Daoy (cell line): ENCODE measurements around the gene GRID2. TPM values are rescaled to one million over a fixed set of nuclear protein-coding genes. Genes with fewer than 3 reads are reported as not detected.

ENCODE experiments used
- DNase-seq: peaks from one replicate; pipeline ENCODE4 v3.0.0-alpha.2; 2015; ENCODE audit warnings: low read depth
- total RNA-seq: library from RNA; depleted of rRNA; stranded (reverse); fragments of >200 nt; shearing (Covaris generic); gene quantifications from 2 replicates; pipeline ENCODE4 v1.2.3, GENCODE V29; 2014

GRID2 gene
- total RNA-seq, 1 experiment from 2014 or later = 3.5 TPM

GRCh38 chr4:92679149-92679548 lies 375.4 kb downstream of the GRID2 start:
- DNase-seq = no peak

- DNase-seq = no peak
Measured at GRCh38 chr4:92714640-92715039, 410.9 kb downstream of the GRID2 start.

- no peak for DNase-seq
Measured at GRCh38 chr4:92733231-92733630, 429.5 kb downstream of the GRID2 start.

- no peak for DNase-seq
Measured at GRCh38 chr4:92735025-92735665, 431.4 kb downstream of the GRID2 start.

GRCh38 chr4:92760433-92760832 lies 456.7 kb downstream of the GRID2 start:
- DNase-seq = no peak

GRCh38 chr4:92776080-92776479 lies 472.3 kb downstream of the GRID2 start:
- DNase-seq = no peak

- no peak for DNase-seq
Measured at GRCh38 chr4:92789741-92790140, 486.0 kb downstream of the GRID2 start.

GRCh38 chr4:92791871-92792440 lies 488.2 kb downstream of the GRID2 start:
- DNase-seq = no peak

- no peak for DNase-seq
Measured at GRCh38 chr4:92809381-92809780, 505.6 kb downstream of the GRID2 start.

- no peak for DNase-seq
Measured at GRCh38 chr4:92812652-92813051, 508.9 kb downstream of the GRID2 start.

- no peak for DNase-seq
Measured at GRCh38 chr4:92814677-92815076, 510.9 kb downstream of the GRID2 start.

- no peak for DNase-seq
Measured at GRCh38 chr4:92825256-92825655, 521.5 kb downstream of the GRID2 start.

- DNase-seq = no peak
Measured at GRCh38 chr4:92825791-92826190, 522.0 kb downstream of the GRID2 start.

GRCh38 chr4:92830771-92831170 lies 527.0 kb downstream of the GRID2 start:
- no peak for DNase-seq

GRCh38 chr4:92840880-92841279 lies 537.1 kb downstream of the GRID2 start:
- no peak for DNase-seq

GRCh38 chr4:92843784-92844183 lies 540.0 kb downstream of the GRID2 start:
- DNase-seq = no peak

- no peak for DNase-seq
Measured at GRCh38 chr4:92847026-92847425, 543.3 kb downstream of the GRID2 start.

GRCh38 chr4:92862509-92862908 lies 558.7 kb downstream of the GRID2 start:
- no peak for DNase-seq

- no peak for DNase-seq
Measured at GRCh38 chr4:92864096-92864495, 560.3 kb downstream of the GRID2 start.

GRCh38 chr4:92872604-92873003 lies 568.8 kb downstream of the GRID2 start:
- no peak for DNase-seq

- no peak for DNase-seq
Measured at GRCh38 chr4:92885632-92886031, 581.9 kb downstream of the GRID2 start.

- DNase-seq = no peak
Measured at GRCh38 chr4:92952426-92952825, 648.7 kb downstream of the GRID2 start.

GRCh38 chr4:92952897-92953296 lies 649.1 kb downstream of the GRID2 start:
- DNase-seq = no peak

- DNase-seq = no peak
Measured at GRCh38 chr4:92953462-92953861, 649.7 kb downstream of the GRID2 start.
